Left forelimb (tissue), 1 donor: ENCODE data around the gene PTPRD.

Experiments used
- DNase-seq: peaks from one replicate; pipeline ENCODE4 v3.0.0-alpha.2; 2018; ENCODE audit warnings: low spot score

PTPRD gene

GRCh38 chr9:9751996-9752395, 860.8 kb downstream of the PTPRD start:
- no peak for DNase-seq

GRCh38 chr9:9750719-9751118, 862.1 kb downstream of the PTPRD start:
- DNase-seq: no peak

GRCh38 chr9:9749591-9749990, 863.2 kb downstream of the PTPRD start:
- DNase-seq: no peak

GRCh38 chr9:9747787-9748186, 865.0 kb downstream of the PTPRD start:
- no peak for DNase-seq

- no peak for DNase-seq
Measured at GRCh38 chr9:9746826-9747225, 866.0 kb downstream of the PTPRD start.

GRCh38 chr9:9743822-9744221, 869.0 kb downstream of the PTPRD start:
- DNase-seq: no peak

- DNase-seq: no peak
Measured at GRCh38 chr9:9730174-9730573, 882.6 kb downstream of the PTPRD start.

- no peak for DNase-seq
Measured at GRCh38 chr9:9729082-9729481, 883.7 kb downstream of the PTPRD start.

GRCh38 chr9:9719373-9720112, 893.3 kb downstream of the PTPRD start:
- no peak for DNase-seq

- no peak for DNase-seq
Measured at GRCh38 chr9:9718691-9719090, 894.1 kb downstream of the PTPRD start.

- DNase-seq: no peak
Measured at GRCh38 chr9:9679433-9679832, 933.4 kb downstream of the PTPRD start.

GRCh38 chr9:9674461-9674860, 938.3 kb downstream of the PTPRD start:
- DNase-seq: no peak

- no peak for DNase-seq
Measured at GRCh38 chr9:9670454-9670853, 942.3 kb downstream of the PTPRD start.

- no peak for DNase-seq
Measured at GRCh38 chr9:9645006-9645405, 967.8 kb downstream of the PTPRD start.

- DNase-seq: no peak
Measured at GRCh38 chr9:9631284-9631683, 981.5 kb downstream of the PTPRD start.

GRCh38 chr9:9625248-9625647, 987.6 kb downstream of the PTPRD start:
- DNase-seq: no peak

- no peak for DNase-seq
Measured at GRCh38 chr9:9623506-9623905, 989.3 kb downstream of the PTPRD start.

- no peak for DNase-seq
Measured at GRCh38 chr9:9621355-9621940, 991.4 kb downstream of the PTPRD start.

- DNase-seq: no peak
Measured at GRCh38 chr9:9620736-9621135, 992.1 kb downstream of the PTPRD start.

GRCh38 chr9:9615086-9615485, 997.7 kb downstream of the PTPRD start:
- no peak for DNase-seq

GRCh38 chr9:9614607-9615006, 998.2 kb downstream of the PTPRD start:
- DNase-seq: no peak

- no peak for DNase-seq
Measured at GRCh38 chr9:9612755-9613154, 1000.0 kb downstream of the PTPRD start.

- no peak for DNase-seq
Measured at GRCh38 chr9:9612270-9612669, 1000.5 kb downstream of the PTPRD start.

GRCh38 chr9:9605681-9606080, 1007.1 kb downstream of the PTPRD start:
- DNase-seq: no peak
